ENCODE data around the gene GTSE1.
A peak's percentile ranks its signal among the peaks of the same experiment; 100 is the strongest.
"Not testable (repeated sequence)": the region's sequence is repeated elsewhere in the genome, so short reads cannot be mapped to it uniquely, and the experiment has no call there.

GTSE1 gene

GRCh38 chr22:46295277-46295971 lies 1.2 kb upstream of the GTSE1 start:
- DNase-seq = no peak

- peak in 1 of 2 experiments; percentile 34 for DNase-seq
Measured at GRCh38 chr22:46297151-46297812, 612 bp downstream of the GTSE1 start.

- no peak for DNase-seq
Measured at GRCh38 chr22:46299101-46299500, 2.4 kb downstream of the GTSE1 start.

GRCh38 chr22:46300491-46300890 lies 3.8 kb downstream of the GTSE1 start:
- DNase-seq = no peak

GRCh38 chr22:46303347-46303965 lies 6.8 kb downstream of the GTSE1 start:
- no peak for DNase-seq

- DNase-seq = no peak
Measured at GRCh38 chr22:46308283-46308988, 11.8 kb downstream of the GTSE1 start.

GRCh38 chr22:46309526-46310085 lies 12.9 kb downstream of the GTSE1 start:
- DNase-seq = no peak

- no peak for DNase-seq
Measured at GRCh38 chr22:46312056-46312455, 15.4 kb downstream of the GTSE1 start.

- DNase-seq = not testable (repeated sequence)
Measured at GRCh38 chr22:46312848-46313247, 16.2 kb downstream of the GTSE1 start.

- DNase-seq = no peak
Measured at GRCh38 chr22:46315976-46316375, 19.3 kb downstream of the GTSE1 start.

GRCh38 chr22:46317646-46318045 lies 21.0 kb downstream of the GTSE1 start:
- no peak for DNase-seq

- DNase-seq = no peak
Measured at GRCh38 chr22:46318576-46318975, 21.9 kb downstream of the GTSE1 start.

GRCh38 chr22:46319319-46319718 lies 22.6 kb downstream of the GTSE1 start:
- DNase-seq = no peak

GRCh38 chr22:46320166-46320710 lies 23.6 kb downstream of the GTSE1 start:
- DNase-seq = no peak

- no peak for DNase-seq
Measured at GRCh38 chr22:46320716-46321386, 24.2 kb downstream of the GTSE1 start.

- no peak for DNase-seq
Measured at GRCh38 chr22:46322711-46323110, 26.0 kb downstream of the GTSE1 start.

GRCh38 chr22:46323162-46323561 lies 26.5 kb downstream of the GTSE1 start:
- no peak for DNase-seq

GRCh38 chr22:46326066-46326680 lies 29.5 kb downstream of the GTSE1 start:
- no peak for DNase-seq

GRCh38 chr22:46327691-46328465 lies 31.2 kb downstream of the GTSE1 start:
- DNase-seq = no peak

GRCh38 chr22:46328797-46329196 lies 32.1 kb downstream of the GTSE1 start:
- no peak for DNase-seq

- no peak for DNase-seq
Measured at GRCh38 chr22:46329616-46330015, 32.9 kb downstream of the GTSE1 start.

Measured in NCI-H524 (cell line).